ENCODE data around the gene AKR1C4. TPM values are rescaled to one million over a fixed set of nuclear protein-coding genes. Genes with fewer than 3 reads are reported as not detected.

AKR1C4 gene
- total RNA-seq, 2 donors from 2014 or later = not detected

GRCh38 chr10:5151076-5151475, 45.6 kb upstream of the AKR1C4 start:
- Histone ChIP-seq H3K27ac (no peak overlapping the region), H3K4me3 (no peak overlapping the region), H3K36me3 (no peaks in the 10 kb centered on the region), H3K27me3 (replicated peaks; ENCODE audit: insufficient read depth) (no peaks in the 10 kb centered on the region), H3K9me3 (no peaks in the 10 kb centered on the region), H3K4me1 (replicated peaks) (no peaks in the 10 kb centered on the region)
- 90% methylated on average over 3 of the region's 3 CpGs for WGBS
- no peak for DNase-seq (ENCODE audit: low spot score)
- intact Hi-C loops (cut with DNase I) = no loop called here
- TF ChIP-seq CTCF (IDR thresholded peaks at IDR 0.05) (no peak), POLR2AphosphoS5 (IDR thresholded peaks at IDR 0.05) (no peak), POLR2A (IDR thresholded peaks at IDR 0.05) (no peak)

DNA sequence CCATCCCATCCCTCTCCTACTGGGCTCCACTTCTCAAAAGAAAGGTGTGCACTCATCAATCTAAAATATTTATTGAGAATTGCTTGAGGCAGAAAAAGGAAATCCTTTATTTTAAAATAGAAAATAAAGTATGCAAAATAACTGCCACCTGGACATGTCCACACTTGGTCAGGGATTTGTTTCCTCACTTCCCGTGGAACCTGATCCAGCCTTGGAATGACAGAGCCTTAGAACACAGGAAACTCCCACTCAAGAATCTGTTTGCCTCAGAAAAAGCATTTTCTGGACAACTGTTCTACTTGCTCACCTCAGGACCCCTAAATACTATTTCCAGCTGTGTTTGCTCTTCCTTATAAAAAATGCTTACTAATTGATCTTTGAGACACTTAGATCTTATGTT, 40.7 kb upstream of the AKR1C4 start:
- no peaks in the 10 kb centered on the region for H3K9me3 ChIP-seq
- intact Hi-C loops (cut with DNase I) = no loop called here
- no peak for DNase-seq (ENCODE audit: low spot score)
- H3K4me3 ChIP-seq = no peak overlapping the region
- WGBS = 23% methylated on average over 1 of the region's 1 CpG
- no peak for TF ChIP-seq CTCF (IDR thresholded peaks at IDR 0.05)
- TF ChIP-seq POLR2AphosphoS5 (IDR thresholded peaks at IDR 0.05) = no peak
- TF ChIP-seq POLR2A (IDR thresholded peaks at IDR 0.05) = no peak
- H3K27me3 ChIP-seq (replicated peaks; ENCODE audit: insufficient read depth) = no peaks in the 10 kb centered on the region
- no peaks in the 10 kb centered on the region for H3K36me3 ChIP-seq
- H3K4me1 ChIP-seq (replicated peaks) = no peaks in the 10 kb centered on the region
- no peak overlapping the region for H3K27ac ChIP-seq

- intact Hi-C loops (cut with DNase I) = no loop called here
- TF ChIP-seq POLR2AphosphoS5 (IDR thresholded peaks at IDR 0.05) (no peak), CTCF (IDR thresholded peaks at IDR 0.05) (no peak), POLR2A (IDR thresholded peaks at IDR 0.05) (no peak)
These were observed 39.1 kb upstream of the AKR1C4 start for GRCh38 chr10:5157501-5157900.

DNA sequence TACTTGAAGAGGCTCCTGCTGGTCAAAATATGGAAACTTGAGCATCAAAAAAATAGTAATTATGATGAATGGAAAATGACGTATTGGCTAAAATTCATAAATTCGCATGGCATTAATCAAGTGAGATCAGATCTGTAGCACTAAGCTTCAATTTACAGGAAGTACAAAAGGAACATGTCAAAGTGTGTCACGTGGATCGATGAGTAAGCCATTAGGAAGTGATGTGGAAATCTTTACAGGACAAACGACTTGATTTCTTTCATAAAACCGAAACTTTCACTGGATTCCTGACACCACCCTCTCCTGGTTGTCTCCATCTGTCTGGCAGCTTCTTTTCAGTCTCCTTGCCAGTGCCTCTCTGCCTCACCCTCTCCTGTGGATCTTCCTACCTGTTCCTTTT, 37.5 kb upstream of the AKR1C4 start:
- intact Hi-C loops (cut with DNase I) = no loop called here

More at GRCh38 chr10:5157501-5157900, 39.1 kb upstream of the AKR1C4 start:
- DNase-seq (ENCODE audit: low spot score) = no peak
- no peaks in the 10 kb centered on the region for H3K9me3 ChIP-seq
- no peak overlapping the region for H3K27ac ChIP-seq
- no peak overlapping the region for H3K4me3 ChIP-seq
- H3K36me3 ChIP-seq = no peaks in the 10 kb centered on the region
- WGBS = 80% methylated on average over 10 of the region's 10 CpGs
- no peaks in the 10 kb centered on the region for H3K4me1 ChIP-seq (replicated peaks)
- no peaks in the 10 kb centered on the region for H3K27me3 ChIP-seq (replicated peaks; ENCODE audit: insufficient read depth)

More for the DNA sequence above, 37.5 kb upstream of the AKR1C4 start:
- H3K4me1 ChIP-seq (replicated peaks) = no peaks in the 10 kb centered on the region
- WGBS = 81% methylated on average over 6 of the region's 6 CpGs
- no peaks in the 10 kb centered on the region for H3K36me3 ChIP-seq
- DNase-seq (ENCODE audit: low spot score) = no peak
- no peaks in the 10 kb centered on the region for H3K27me3 ChIP-seq (replicated peaks; ENCODE audit: insufficient read depth)
- H3K4me3 ChIP-seq = no peak overlapping the region
- no peaks in the 10 kb centered on the region for H3K9me3 ChIP-seq
- TF ChIP-seq POLR2A (IDR thresholded peaks at IDR 0.05) (no peak), CTCF (IDR thresholded peaks at IDR 0.05) (no peak), POLR2AphosphoS5 (IDR thresholded peaks at IDR 0.05) (no peak)
- no peak overlapping the region for H3K27ac ChIP-seq
